Renal cortex interstitium (tissue), 11 donors: ENCODE measurements around the gene RPL3. TPM values are rescaled to one million over a fixed set of nuclear protein-coding genes. Genes with fewer than 3 reads are reported as not detected.
A peak's percentile ranks its signal among the peaks of the same experiment; 100 is the strongest.
"Not testable (repeated sequence)": the region's sequence is repeated elsewhere in the genome, so short reads cannot be mapped to it uniquely, and the experiment has no call there.

Experiments used
- DNase-seq, 11 donors: peaks; one replicate each; pipeline ENCODE4 v3.0.0-alpha.2; 2013; ENCODE audit warnings: low read depth in 9 of 11, low spot score in 4 of 11; ENCODE audit errors: extremely low read depth in 1 of 11
- polyA plus RNA-seq, 3 donors: library from polyadenylated mRNA; unstranded; fragments of 120-200 nt; gene quantifications; one replicate each; pipeline ENCODE4 v1.2.1, GENCODE V29; 2013; ENCODE audit not compliant: insufficient read length in 3 of 3

RPL3 gene
- polyA plus RNA-seq, 3 donors = 2,961 to 3,304 (median 3,137) TPM

DNA sequence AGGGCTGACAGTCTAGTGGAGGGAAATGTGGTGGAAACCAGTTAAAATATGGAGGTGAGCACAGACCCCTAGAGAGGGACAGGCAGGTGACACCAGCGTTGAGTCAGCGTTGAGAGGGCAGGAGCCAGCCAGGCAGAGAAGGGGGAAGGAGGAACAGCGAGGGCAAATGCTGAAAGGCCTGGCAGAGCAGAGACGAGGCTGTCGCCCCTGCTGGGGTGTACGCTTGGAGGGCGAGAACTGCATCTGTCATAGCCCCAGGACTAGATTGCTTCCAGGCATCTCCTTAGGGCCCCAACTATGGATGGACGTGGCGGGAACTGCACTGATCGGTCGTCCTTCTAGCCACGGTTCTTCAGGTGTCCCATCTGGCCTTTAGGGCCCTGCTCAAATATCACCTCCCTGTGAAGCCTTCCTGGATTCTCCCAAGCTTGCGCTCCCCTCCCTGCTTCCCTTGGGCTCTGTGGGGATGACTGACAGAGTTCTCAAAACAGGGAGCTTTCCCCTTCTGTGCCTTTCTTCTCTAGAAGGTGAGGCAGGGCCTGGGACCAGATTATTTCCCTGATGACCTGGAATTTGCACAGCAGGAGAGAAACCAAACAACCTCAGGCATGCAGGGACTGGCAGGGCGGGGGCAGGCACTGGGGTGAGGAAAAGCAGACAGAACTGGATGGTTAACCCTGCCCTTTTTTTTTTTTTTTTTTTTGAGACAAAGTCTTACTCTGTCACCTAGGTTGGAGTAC, 41.4 kb upstream of the RPL3 start:
- no peak for DNase-seq

DNA sequence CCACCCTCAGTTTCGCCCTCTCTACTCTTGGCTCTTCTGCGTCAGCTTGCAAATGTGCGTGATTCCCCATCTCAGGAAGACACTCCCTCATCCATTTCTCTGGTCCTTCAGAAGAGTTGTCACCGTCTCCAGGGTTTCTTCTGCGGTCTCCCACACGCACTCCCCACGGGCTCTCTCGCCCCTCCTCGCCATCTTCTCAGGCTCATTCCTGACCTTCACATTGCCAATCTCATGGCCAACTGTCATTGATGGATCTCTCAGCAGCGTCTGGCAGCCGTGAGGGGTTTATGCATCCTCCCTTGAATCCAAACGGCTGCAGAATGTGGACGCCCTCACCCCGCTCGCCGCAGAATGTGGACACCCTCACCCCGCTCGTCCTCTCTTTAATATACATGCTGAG, 40.8 kb upstream of the RPL3 start:
- DNase-seq = no peak

DNA sequence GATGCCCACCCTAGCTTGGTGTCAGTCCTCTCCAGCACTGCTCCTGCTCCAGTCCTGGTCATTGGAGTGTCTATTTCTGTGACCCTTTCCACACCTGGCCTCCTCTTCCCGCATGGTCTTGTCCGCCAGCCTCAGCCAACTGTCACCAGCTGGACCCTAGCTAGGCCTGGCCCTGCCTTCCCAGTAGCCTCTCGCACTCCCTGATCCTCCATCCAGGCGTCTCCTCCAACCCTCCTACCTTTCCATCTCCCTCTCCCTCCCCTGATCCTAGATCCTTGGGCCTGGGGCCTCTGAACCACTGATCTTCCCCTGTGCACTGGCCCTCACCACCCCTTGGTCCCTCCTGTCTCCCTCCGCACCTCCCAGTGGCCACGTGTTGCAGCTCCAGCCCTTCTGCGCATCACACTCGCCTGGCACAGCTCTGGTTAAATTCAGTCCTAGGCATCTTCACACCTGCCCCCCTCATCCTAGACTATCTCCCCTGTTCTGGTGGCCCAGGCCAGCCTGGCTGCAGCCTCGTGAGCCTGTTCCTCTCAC, 40.3 kb upstream of the RPL3 start:
- no peak for DNase-seq

DNA sequence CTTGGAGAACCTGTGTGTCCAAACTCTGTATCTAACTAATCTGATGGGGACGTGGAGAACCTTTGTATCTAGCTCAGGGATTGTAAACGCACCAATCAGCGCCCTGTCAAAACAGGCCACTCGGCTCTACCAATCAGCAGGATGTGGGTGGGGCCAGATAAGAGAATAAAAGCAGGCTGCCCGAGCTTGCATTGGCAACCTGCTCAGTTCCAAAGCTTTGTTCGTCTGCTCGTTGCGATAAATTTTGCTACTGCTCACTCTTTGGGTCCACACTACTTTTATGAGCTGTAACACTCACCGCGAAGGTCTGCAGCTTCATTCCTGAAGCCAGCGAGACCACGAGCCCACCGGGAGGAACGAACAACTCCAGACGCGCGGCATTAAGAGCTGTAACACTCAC, 38.8 kb upstream of the RPL3 start:
- not testable (repeated sequence) for DNase-seq

DNA sequence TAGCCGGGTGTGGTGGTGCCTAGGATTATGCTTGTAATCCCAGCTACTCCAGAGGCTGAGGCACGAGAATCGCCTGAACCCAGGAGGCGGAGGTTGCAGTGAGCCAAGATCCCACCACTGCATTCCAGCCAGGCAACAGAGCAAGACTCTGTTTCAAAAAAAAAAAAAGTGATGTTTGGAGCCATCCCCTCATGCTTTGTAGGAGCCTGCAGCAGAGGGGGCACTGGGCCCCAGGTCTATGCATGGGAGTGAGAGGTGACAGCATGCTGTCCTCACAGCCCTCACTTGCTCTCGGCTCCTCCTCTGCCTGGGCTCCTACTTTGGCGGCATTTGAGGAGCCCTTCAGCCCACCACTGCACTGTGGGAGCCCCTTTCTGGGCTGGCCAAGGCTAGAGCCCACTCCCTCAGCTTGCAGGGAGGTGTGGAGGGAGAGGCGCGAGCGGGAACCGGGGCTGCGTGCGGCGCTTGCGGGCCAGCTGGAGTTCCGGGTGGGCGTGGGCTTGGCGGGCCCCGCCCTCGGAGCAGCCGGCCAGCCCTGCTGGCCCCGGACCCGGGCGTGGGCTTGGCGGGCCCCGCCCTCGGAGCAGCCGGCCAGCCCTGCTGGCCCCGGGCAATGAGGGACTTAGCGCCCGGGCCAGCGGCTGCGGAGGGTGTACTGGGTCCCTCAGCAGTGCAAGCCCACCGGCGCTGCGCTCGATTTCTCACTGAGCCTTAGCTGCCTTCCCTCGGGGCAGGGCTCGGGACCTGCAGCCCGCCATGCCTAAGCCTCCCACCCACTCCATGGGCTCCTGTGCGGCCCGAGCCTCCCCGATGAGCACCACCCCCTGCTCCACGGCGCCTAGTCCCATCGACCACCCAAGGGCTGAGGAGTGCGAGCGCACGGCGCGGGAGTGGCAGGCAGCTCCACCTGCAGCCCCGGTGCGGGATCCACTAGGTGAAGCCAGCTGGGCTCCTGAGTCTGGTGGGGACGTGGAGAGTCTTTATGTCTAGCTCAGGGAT, 38.0 kb upstream of the RPL3 start:
- not testable (repeated sequence) for DNase-seq

DNA sequence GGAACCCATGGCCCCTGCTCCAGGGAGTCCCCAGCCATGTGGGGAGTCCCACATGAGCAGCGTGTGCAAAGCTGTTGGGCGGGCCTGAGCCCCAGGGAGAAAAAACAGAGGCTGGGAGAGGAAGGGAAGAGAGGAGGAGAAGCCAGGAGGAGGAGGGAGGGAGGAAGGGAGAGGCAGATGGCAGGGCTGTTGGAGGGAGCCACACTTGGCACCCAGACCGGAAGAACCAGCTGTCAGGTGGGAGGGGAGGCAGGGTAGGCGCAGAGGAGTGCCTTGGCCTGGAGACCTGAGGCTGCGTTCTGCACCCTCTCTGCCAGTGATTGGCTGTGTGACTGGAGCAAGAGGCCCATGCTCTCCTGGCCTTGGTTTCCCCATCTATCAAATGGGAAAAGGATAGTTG, 37.0 kb upstream of the RPL3 start:
- no peak for DNase-seq

DNA sequence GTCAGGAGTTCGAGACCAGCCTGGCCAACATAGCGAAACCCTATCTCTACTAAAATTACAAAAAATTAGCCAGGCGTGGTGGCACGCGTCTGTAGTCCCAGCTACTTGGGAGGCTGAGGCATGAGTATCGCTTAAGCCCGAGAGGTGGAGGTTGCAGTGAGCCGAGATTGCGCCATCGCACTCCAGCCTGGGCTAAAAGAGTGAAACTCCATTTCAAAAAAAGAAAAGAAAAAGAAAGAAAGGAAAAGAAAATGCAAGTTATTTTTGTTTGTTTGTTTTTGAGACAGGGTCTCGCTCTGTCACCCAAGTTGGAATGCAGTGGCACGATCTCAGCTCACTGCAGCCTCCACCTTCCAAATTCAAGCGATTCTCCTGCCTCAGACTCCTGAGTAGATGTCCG, 36.4 kb upstream of the RPL3 start:
- not testable (repeated sequence) for DNase-seq

DNA sequence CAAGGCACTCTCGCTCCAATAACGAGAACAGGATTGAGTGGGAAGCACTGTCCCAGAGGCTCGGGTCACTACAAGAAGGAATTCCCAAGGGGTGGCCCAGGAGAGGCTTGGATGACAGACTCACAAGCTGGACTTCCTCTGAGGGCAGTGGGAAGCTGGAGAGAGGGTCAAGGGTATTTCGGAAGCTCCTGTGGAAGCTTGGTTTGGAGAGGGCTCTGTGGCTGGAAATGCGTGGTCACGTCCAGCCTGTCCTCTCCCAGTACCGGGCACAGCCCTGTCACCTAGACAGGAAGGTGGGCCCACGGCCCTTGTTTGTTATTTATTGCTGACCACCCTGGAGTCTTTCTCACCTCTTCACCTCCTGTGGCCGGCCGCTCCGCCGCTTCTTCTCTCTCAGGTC, 35.7 kb upstream of the RPL3 start:
- DNase-seq = no peak

DNA sequence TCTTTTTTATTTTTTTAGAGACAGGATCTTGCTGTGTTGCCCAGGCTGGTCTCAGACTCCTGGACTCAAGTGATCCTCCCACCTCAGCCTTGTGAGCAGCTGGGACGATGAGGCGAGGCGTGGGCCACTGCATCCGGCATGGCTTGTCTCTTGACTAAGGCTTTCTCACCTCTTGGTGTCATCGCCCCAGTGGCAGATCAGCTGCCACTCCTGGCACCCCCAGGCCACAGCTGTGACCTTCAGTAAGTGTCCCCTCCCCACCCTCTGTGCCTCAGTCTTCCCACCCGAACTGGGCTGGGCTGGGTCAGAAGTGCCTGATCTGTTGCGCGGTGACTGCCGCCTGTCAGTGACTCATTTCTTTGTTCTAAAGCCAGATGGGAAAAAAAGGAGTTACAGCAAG, 33.9 kb upstream of the RPL3 start:
- no peak for DNase-seq

DNA sequence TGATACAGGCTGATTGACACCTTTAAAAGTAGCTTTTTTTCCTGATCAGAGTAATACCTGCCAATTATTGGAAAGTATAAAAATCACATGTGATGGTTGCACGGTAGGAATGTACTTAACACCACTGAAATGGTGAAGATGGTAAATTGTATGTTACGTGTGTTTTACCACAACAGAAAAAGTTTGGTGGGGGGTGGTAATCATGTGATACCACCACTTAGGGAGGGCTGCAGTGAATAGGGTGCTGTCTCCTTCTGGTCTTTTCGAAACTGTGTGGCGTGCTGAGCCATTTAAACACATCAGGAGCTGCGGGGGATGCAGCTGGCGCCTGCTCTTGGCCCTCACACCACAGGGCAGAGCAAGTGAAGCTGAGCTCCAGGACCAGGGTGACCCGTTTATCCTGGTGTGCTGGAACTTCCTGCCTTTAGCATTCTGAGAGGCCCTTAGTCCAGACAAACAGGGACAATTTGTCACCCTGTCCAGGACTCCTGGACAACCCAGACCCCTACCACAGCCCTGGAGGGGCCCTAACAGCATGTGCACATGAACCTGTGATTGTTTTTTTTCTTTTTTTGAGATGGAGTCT, 33.0 kb upstream of the RPL3 start:
- DNase-seq = no peak

DNA sequence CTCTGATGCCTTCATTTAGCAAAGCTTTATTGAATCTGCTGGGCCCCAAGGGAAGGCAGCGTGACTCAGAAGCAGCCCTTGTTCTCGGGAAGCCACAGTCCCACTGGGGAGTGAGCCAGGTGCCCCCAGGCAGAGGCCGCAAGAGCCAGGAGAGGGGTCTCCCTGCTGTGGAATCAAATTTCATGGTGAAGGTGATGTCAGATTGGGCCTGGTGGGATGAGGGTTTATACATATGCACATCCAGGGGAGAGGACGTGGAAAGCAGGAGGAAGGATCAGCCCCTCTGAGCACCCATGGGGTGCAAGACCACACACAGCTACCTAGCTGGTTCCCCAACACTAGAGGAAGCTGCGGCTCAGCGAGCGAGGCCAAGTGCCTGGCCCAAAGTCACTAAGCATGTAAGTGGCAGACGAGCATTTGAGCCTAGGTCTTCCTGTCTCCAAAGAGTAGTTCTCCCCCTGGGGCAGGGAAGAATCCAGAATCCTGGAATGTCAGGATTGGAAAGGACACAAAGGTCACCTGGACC, 32.3 kb upstream of the RPL3 start:
- no peak for DNase-seq

DNA sequence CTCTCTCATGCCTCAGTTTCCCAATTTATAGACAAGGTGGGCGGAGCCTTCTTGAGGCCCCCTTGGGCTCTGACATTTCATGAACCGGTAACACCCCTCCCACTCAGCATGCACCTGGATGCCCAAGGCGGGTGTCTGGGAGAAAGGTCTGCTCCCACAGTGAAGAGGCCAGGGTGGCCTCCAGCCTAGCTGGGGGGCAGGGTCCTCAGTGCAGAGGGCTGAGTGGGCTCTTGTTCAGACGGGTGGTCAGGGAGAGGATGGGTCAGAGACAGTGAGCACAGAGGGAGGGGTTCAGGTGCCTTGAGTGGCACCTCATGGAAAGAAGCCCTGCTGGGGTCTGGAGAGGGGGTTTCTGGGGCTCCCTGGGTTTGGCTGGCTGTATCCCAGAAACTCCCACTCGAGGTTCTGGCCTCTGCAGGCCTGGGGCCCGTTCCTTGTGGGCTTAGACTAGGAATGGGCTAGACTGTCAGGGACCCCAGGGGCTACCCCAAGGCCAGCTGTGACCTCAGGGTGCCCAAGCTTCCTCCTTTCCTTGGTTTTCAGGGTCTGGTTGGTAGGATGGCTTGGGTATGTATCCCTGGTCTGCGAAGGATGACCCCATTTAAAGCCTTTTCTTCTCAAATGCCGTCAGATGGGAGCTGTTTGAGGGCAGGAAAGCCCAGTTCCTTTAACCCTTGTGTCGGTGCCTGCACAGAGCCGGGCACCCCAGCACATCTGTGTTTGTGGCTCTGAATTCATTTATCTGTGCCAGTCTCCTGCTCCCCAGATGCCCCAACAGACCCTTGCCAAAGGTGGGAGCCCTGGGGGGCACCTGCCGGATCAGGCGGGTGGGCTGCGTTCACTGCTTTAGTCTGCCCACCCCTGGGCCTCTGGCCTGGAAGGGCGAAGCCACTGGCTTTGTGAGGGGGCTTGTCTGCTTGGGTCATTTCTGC, 31.6 kb upstream of the RPL3 start:
- no peak for DNase-seq

DNA sequence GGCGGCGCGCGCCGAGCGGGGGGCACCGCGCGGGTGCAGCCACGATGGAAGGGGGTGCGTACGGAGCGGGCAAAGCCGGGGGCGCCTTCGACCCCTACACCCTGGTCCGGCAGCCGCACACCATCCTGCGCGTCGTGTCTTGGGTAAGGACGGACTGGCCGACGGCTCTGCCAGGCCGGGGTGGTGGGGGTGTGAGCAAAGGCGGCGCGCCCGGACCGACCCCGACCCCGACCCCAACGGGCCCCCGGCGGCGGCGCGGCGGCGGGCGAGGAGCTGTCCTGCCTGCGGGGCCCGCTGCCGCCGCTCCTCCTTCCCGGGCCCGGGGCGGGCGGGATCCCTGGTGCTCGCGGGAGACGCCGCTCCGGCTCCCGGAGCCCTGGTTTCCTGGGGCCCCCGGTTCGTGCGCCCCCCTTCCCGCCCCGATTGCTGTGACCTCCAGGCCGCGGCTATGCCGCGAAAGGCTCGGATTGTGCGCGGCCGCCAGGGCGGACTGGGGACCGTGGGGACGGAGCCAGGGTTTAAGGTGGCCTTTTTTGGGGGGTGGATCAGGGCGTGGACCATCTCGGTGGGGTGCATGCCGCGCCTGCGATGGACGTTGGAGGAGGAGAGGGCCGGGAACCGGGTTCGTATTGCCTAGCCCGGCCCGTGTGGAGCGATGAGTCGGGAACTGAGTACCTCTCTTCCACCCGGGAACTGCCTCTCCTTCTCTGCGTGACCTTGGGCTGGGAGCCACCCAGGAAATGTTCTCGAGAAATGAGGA, 30.7 kb upstream of the RPL3 start, which contains the start of gene SYNGR1:
TSS of gene SYNGR1 (plus strand) at position 25 of the 760 bp plus-strand sequence. CDS start at position 45, 20 bp downstream.
- no peak for DNase-seq

DNA sequence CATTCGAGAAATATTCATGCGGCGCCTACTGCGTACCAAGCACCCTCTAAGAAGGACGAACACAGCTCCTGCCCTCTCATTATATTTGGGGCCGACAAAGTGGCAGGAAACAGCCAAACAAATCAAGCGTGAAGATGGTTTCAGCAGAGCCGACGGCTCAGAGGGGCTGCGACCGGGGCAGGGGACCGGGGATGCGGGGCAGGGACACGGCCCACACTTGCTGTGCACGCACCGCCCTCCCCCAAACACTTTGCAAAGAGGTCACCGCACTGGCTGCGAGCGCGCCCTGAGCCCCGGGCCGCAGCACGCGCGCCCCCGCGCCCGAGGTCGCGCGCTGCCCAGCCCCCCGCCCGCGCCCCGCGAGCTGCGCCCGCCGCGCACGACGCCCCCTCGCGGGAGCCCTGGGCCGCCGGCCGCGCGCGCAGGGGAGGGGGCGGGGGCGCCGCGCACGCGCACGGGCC, 30.1 kb upstream of the RPL3 start:
- DNase-seq = peak in 2 of 11 donors; percentile 29 to 44

DNA sequence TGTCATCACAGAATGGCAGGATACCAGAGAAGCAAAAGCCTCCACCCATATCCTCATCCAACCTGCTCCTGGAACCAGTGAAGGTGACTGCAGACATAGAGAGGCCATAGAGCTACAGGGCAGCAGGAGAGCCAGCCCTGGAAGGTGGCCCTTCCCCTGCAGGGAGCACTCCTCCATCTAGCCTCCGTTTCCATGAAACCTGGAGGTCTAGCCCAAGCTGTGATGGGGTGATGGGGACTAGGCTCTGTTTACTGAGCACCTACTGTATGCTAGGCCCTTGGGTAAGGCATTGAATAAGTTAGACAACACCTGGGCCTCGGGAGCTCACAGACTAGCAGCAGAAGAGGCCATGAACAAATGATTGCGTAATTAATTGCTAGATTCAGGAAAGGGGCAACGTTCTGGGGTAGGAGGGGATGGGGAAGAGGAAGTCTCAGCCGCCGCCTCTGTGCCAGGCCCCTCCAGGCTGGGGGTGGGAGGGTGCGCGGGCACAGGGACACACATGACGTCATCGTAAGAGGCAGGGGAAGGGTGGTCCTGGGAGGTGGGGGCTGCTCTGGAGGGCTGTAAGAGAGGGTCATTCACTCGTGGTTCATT, 29.6 kb upstream of the RPL3 start:
- DNase-seq = no peak

DNA sequence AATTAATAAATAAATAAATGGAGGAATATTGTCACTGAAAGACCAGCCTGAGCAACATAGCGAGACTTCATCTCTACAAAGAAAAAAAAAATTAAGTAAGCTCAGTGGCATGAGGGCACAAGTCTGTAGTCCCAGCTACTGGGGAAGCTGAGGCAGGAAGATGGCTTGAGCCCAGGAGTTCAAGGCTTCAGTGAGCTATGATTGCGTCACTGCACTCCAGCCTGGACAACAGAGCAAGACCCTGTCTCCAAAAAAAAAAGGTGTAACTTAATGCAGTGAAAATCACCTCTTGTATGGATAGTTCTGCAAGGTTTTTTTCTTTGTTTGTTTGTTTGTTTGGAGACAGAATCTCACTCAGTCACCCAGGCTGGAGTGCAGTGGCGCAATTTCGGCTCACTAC, 25.8 kb upstream of the RPL3 start:
- DNase-seq = no peak

DNA sequence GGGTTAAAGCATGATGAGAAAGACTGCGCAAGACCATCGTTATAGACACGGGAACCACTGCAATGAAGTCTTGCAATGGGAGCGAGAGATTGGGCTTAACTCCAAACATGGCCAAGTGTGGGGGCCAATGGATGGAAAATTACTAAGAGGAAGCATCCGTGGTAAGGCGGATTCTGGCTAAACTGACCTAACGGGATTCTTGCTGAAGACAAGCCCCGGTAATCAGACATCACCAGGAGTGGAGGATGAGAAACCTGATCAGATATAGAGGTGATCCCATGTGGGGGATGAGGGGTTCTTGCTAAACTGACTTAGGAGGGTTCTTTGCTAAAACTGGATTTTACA, 24.6 kb upstream of the RPL3 start:
- no peak for DNase-seq
